SK-N-SH treated with all-trans-retinoic acid at 6 μM for 48 hours (cell line): ENCODE data around the gene B4GALT2.

Experiments
- ATAC-seq: fragments of 200-7000 bp; cut with Tn5 transposase; 3 replicates; pipeline ENCODE4 v1.9.1; 2020; ENCODE audit warnings: mild to moderate bottlenecking, moderate library complexity
- ARNTL ChIP-seq: fragments of 450-650 bp; formaldehyde crosslinking; IDR thresholded peaks from 2 replicates; pipeline ENCODE4 v1.5.0; 2020; ENCODE audit warnings: low read depth, mild to moderate bottlenecking, moderate library complexity, borderline replicate concordance
- BACH2 ChIP-seq: fragments of 250-450 bp; sonication (Bioruptor Pico); IDR thresholded peaks from 2 replicates; pipeline ENCODE4 v1.9.0; 2021; ENCODE audit warnings: mild to moderate bottlenecking, borderline replicate concordance
- CSDC2 ChIP-seq: fragments of 250-450 bp; sonication (Bioruptor Pico); IDR thresholded peaks from 2 replicates; pipeline ENCODE4 v1.5.0; 2020; ENCODE audit warnings: mild to moderate bottlenecking, moderate library complexity
- GLIS3 ChIP-seq: fragments of 250-450 bp; sonication (Bioruptor Pico); IDR thresholded peaks from 2 replicates; pipeline ENCODE4 v1.5.0; 2020; ENCODE audit warnings: mild to moderate bottlenecking, moderate library complexity
- ISL1 ChIP-seq: fragments of 250-450 bp; sonication (Bioruptor Pico); IDR thresholded peaks from 2 replicates; pipeline ENCODE4 v2.1.2; 2022; ENCODE audit warnings: mild to moderate bottlenecking, moderate library complexity
- OSR1 ChIP-seq: fragments of 250-450 bp; sonication (Bioruptor Pico); IDR thresholded peaks from 2 replicates; pipeline ENCODE4 v1.8.0; 2022; ENCODE audit warnings: moderate library complexity, mild to moderate bottlenecking, inconsistent platforms
- PPARA ChIP-seq: fragments of 250-450 bp; sonication (Bioruptor Pico); IDR thresholded peaks from 2 replicates; pipeline ENCODE4 v1.5.0; 2020; ENCODE audit warnings: mild to moderate bottlenecking, borderline replicate concordance
- RARB ChIP-seq: fragments of 250-450 bp; sonication (Bioruptor Pico); IDR thresholded peaks from 2 replicates; pipeline ENCODE4 v1.8.0; 2021; ENCODE audit warnings: mild to moderate bottlenecking, moderate library complexity
- SNAI2 ChIP-seq: fragments of 250-450 bp; sonication (Bioruptor Pico); IDR thresholded peaks from 2 replicates; pipeline ENCODE4 v1.5.0; 2020; ENCODE audit warnings: mild to moderate bottlenecking, moderate library complexity
- TCF4 ChIP-seq: fragments of 250-450 bp; sonication (Bioruptor Pico); IDR thresholded peaks from 2 replicates; pipeline ENCODE4 v1.8.0; 2021; ENCODE audit warnings: mild to moderate bottlenecking, moderate library complexity, borderline replicate concordance
- TOX ChIP-seq: fragments of 250-450 bp; sonication (Bioruptor Pico); IDR thresholded peaks from 2 replicates; pipeline ENCODE4 v1.8.0; 2021; ENCODE audit warnings: mild to moderate bottlenecking, moderate library complexity, borderline replicate concordance
- TSHZ2 ChIP-seq: fragments of 250-450 bp; sonication (Bioruptor Pico); IDR thresholded peaks from 2 replicates; pipeline ENCODE4 v1.5.0; 2020; ENCODE audit warnings: mild to moderate bottlenecking, moderate library complexity
- ZC3H10 ChIP-seq: fragments of 250-450 bp; sonication (Bioruptor Pico); IDR thresholded peaks from 2 replicates; pipeline ENCODE4 v1.5.1; 2021; ENCODE audit warnings: mild to moderate bottlenecking, moderate library complexity
- ZFP3 ChIP-seq: fragments of 250-450 bp; sonication (Bioruptor Pico); IDR thresholded peaks from 2 replicates; pipeline ENCODE4 v1.5.0; 2020; ENCODE audit warnings: mild to moderate bottlenecking, moderate library complexity
- ZFP30 ChIP-seq: fragments of 450-650 bp; formaldehyde crosslinking; IDR thresholded peaks from 2 replicates; pipeline ENCODE4 v1.5.0; 2022; ENCODE audit warnings: mild to moderate bottlenecking, moderate library complexity
- ZNF565 ChIP-seq: fragments of 450-650 bp; formaldehyde crosslinking; conservative IDR thresholded peaks from 2 replicates; pipeline ENCODE4 v1.5.0; 2020; ENCODE audit warnings: low read depth, mild to moderate bottlenecking, moderate library complexity
- ZNF70 ChIP-seq: fragments of 450-650 bp; formaldehyde crosslinking; IDR thresholded peaks from 2 replicates; pipeline ENCODE4 v1.5.0; 2020; ENCODE audit warnings: mild to moderate bottlenecking, moderate library complexity
- TF ChIP-seq, protein P1 (sequence below): fragments of 250-450 bp; sonication (Bioruptor Pico); IDR thresholded peaks from 2 replicates; pipeline ENCODE4 v1.8.0; 2020; ENCODE audit warnings: mild to moderate bottlenecking, moderate library complexity, borderline replicate concordance
- TF ChIP-seq, protein P2 (sequence below): fragments of 250-450 bp; sonication (Bioruptor Pico); IDR thresholded peaks from 2 replicates; pipeline ENCODE4 v1.5.1; 2020; ENCODE audit warnings: low read depth, mild to moderate bottlenecking, moderate library complexity
- TF ChIP-seq, protein P3 (sequence below): fragments of 250-450 bp; sonication (Bioruptor Pico); IDR thresholded peaks from 2 replicates; pipeline ENCODE4 v1.5.1; 2021; ENCODE audit warnings: mild to moderate bottlenecking, moderate library complexity

B4GALT2 gene

GRCh38 chr1:43963890-43964289, 15.1 kb upstream of the B4GALT2 start:
- no peak for TF ChIP-seq ZNF565
- no peak for TF ChIP-seq ZNF70 (CRISPR knock-in tag)
- TF ChIP-seq PPARA (CRISPR knock-in tag): no peak
- TF ChIP-seq TOX: no peak
- TF ChIP-seq OSR1: no peak
- no peak for ATAC-seq

DNA sequence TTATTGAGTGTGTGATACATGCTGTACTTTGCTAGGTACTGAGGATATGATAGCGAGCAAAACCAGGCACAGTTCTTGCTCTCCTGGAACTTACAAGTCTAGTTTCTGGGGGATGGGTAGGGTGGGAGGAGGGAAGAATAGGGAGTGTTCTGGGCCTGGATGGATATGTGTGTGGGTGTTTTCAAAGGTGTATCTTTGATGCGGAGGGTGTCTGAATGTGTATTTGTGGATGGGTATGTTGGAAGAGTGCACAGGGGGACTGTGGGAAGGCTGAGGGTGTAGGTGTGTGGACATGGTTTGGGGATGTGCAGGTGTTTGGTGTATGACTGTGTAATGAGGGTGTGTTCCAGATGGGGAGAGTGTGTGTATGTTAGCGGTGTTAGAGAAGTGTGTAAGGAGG, 13.7 kb upstream of the B4GALT2 start:
- no peak for TF ChIP-seq PPARA (CRISPR knock-in tag)
- TF ChIP-seq, all 23 proteins: peak for 0
- ATAC-seq: no peak

GRCh38 chr1:43968348-43968948, 10.6 kb upstream of the B4GALT2 start:
- no peak for ATAC-seq

DNA sequence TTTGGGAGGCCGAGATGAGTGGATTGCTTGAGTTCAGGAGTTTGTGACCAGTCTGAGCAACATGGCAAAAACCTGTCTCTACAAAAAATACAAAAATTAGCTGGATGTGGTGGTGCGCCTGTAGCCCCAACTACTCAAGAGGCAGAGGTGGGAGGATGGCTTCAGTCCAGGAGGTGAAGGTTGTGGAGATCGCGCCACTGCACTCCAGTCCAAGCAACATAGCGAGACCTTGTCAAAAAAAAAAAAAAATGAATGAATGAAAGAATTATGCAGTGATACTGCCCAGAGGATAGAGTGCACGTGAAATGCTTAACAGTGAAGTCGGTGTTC, 9.6 kb upstream of the B4GALT2 start:
- no peak for ATAC-seq
- TF ChIP-seq SNAI2 (CRISPR knock-in tag) (no peak), RARB (CRISPR knock-in tag) (no peak), ZNF565 (no peak), TOX (no peak), GLIS3 (no peak), OSR1 (no peak), BACH2 (CRISPR knock-in tag) (no peak)
- TF ChIP-seq, protein P1, sequence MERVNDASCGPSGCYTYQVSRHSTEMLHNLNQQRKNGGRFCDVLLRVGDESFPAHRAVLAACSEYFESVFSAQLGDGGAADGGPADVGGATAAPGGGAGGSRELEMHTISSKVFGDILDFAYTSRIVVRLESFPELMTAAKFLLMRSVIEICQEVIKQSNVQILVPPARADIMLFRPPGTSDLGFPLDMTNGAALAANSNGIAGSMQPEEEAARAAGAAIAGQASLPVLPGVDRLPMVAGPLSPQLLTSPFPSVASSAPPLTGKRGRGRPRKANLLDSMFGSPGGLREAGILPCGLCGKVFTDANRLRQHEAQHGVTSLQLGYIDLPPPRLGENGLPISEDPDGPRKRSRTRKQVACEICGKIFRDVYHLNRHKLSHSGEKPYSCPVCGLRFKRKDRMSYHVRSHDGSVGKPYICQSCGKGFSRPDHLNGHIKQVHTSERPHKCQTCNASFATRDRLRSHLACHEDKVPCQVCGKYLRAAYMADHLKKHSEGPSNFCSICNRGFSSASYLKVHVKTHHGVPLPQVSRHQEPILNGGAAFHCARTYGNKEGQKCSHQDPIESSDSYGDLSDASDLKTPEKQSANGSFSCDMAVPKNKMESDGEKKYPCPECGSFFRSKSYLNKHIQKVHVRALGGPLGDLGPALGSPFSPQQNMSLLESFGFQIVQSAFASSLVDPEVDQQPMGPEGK (CRISPR knock-in tag): no peak
- TF ChIP-seq, protein P2, sequence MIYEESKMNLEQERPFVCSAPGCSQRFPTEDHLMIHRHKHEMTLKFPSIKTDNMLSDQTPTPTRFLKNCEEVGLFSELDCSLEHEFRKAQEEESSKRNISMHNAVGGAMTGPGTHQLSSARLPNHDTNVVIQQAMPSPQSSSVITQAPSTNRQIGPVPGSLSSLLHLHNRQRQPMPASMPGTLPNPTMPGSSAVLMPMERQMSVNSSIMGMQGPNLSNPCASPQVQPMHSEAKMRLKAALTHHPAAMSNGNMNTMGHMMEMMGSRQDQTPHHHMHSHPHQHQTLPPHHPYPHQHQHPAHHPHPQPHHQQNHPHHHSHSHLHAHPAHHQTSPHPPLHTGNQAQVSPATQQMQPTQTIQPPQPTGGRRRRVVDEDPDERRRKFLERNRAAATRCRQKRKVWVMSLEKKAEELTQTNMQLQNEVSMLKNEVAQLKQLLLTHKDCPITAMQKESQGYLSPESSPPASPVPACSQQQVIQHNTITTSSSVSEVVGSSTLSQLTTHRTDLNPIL (CRISPR knock-in tag): no peak
- TF ChIP-seq, protein P3, sequence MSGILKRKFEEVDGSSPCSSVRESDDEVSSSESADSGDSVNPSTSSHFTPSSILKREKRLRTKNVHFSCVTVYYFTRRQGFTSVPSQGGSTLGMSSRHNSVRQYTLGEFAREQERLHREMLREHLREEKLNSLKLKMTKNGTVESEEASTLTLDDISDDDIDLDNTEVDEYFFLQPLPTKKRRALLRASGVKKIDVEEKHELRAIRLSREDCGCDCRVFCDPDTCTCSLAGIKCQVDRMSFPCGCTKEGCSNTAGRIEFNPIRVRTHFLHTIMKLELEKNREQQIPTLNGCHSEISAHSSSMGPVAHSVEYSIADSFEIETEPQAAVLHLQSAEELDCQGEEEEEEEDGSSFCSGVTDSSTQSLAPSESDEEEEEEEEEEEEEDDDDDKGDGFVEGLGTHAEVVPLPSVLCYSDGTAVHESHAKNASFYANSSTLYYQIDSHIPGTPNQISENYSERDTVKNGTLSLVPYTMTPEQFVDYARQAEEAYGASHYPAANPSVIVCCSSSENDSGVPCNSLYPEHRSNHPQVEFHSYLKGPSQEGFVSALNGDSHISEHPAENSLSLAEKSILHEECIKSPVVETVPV (CRISPR knock-in tag): no peak

More at GRCh38 chr1:43968348-43968948, 10.6 kb upstream of the B4GALT2 start:
- TF ChIP-seq ISL1: no peak
- TF ChIP-seq, protein P3 (CRISPR knock-in tag): no peak
- TF ChIP-seq ARNTL (CRISPR knock-in tag): no peak
- TF ChIP-seq ZC3H10 (CRISPR knock-in tag): no peak
- TF ChIP-seq GLIS3: no peak
- no peak for TF ChIP-seq SNAI2 (CRISPR knock-in tag)
- TF ChIP-seq, protein P2 (CRISPR knock-in tag): no peak
- no peak for TF ChIP-seq TCF4 (CRISPR knock-in tag)
- TF ChIP-seq TSHZ2 (CRISPR knock-in tag): no peak
- TF ChIP-seq RARB (CRISPR knock-in tag): no peak
- no peak for TF ChIP-seq ZNF565
- TF ChIP-seq TOX: no peak
- TF ChIP-seq PPARA (CRISPR knock-in tag): no peak
- TF ChIP-seq ZFP3 (CRISPR knock-in tag): no peak
- no peak for TF ChIP-seq CSDC2 (CRISPR knock-in tag)
- no peak for TF ChIP-seq ZFP30
- TF ChIP-seq, all 23 proteins: peak for 0
